ENCODE results near the gene CAPN7. TPM values are rescaled to one million over a fixed set of nuclear protein-coding genes. Genes with fewer than 3 reads are reported as not detected.

The CAPN7 gene
- total RNA-seq, 2 donors from 2014 or later: 45.1 to 46.7 TPM

DNA sequence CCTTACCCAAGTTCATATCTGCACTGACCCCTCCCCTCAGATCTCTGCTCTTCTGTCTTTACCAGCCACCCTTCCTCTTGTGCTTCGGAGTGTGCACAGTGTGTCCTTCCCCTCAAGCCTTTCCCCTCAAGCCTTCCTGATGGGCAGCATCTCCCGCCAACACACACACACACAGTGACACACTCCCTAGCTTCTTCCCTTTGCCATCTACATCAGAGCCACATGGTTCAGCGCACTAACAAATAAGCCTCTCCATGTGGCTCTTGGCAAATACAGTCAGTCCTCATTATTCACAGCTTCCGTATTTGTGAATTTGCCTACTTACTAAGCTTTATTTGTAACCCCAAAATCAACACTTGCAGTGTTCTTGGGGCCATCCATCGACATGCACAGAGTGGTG lies 88.9 kb downstream of the CAPN7 start:
- TF ChIP-seq POLR2A (IDR thresholded peaks at IDR 0.05) (no peak), POLR2AphosphoS5 (IDR thresholded peaks at IDR 0.05) (no peak)
- TF ChIP-seq, protein P1, sequence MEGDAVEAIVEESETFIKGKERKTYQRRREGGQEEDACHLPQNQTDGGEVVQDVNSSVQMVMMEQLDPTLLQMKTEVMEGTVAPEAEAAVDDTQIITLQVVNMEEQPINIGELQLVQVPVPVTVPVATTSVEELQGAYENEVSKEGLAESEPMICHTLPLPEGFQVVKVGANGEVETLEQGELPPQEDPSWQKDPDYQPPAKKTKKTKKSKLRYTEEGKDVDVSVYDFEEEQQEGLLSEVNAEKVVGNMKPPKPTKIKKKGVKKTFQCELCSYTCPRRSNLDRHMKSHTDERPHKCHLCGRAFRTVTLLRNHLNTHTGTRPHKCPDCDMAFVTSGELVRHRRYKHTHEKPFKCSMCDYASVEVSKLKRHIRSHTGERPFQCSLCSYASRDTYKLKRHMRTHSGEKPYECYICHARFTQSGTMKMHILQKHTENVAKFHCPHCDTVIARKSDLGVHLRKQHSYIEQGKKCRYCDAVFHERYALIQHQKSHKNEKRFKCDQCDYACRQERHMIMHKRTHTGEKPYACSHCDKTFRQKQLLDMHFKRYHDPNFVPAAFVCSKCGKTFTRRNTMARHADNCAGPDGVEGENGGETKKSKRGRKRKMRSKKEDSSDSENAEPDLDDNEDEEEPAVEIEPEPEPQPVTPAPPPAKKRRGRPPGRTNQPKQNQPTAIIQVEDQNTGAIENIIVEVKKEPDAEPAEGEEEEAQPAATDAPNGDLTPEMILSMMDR (IDR thresholded peaks at IDR 0.05): no peak
- WGBS: 87% methylated on average over 5 of the region's 5 CpGs
- no peaks in the 10 kb centered on the region for H3K9me3 ChIP-seq
- H3K4me1 ChIP-seq (replicated peaks): no peaks in the 10 kb centered on the region
- H3K27ac ChIP-seq: no peak overlapping the region
- H3K36me3 ChIP-seq: no peaks in the 10 kb centered on the region
- intact Hi-C loops (cut with DNase I): no loop called here
- H3K27me3 ChIP-seq (replicated peaks; ENCODE audit: insufficient read depth): no peaks in the 10 kb centered on the region
- DNase-seq (ENCODE audit: low spot score): no peak
- no peak overlapping the region for H3K4me3 ChIP-seq

DNA sequence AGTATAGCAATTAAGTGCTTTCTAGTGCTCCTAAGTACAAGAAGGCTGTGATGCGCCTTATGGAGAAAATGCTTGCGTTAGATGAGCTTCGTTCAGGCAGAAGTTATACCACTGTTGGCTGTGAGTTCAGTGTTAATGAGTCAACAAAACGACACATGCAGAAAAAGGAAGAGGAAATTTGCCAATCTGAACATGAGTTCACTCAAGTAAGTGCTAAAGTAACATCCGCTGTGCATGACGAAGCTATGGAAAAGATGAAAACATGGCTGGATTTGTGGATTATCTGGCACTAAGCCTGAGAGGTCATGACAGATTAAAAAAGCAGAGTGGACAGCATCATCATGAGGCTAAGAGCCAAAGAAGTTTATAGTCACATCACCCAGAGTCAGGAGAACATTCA lies 89.5 kb downstream of the CAPN7 start:
- no peak for TF ChIP-seq POLR2A (IDR thresholded peaks at IDR 0.05)
- TF ChIP-seq, protein P1 (IDR thresholded peaks at IDR 0.05): no peak
- no peak for TF ChIP-seq POLR2AphosphoS5 (IDR thresholded peaks at IDR 0.05)
- no peaks in the 10 kb centered on the region for H3K36me3 ChIP-seq
- no peak overlapping the region for H3K27ac ChIP-seq
- WGBS: 69% methylated on average over 6 of the region's 6 CpGs
- H3K4me1 ChIP-seq (replicated peaks): no peaks in the 10 kb centered on the region
- no peak for DNase-seq (ENCODE audit: low spot score)
- intact Hi-C loops (cut with DNase I): no loop called here
- H3K4me3 ChIP-seq: no peak overlapping the region
- H3K27me3 ChIP-seq (replicated peaks; ENCODE audit: insufficient read depth): no peaks in the 10 kb centered on the region
- H3K9me3 ChIP-seq: no peaks in the 10 kb centered on the region

DNA sequence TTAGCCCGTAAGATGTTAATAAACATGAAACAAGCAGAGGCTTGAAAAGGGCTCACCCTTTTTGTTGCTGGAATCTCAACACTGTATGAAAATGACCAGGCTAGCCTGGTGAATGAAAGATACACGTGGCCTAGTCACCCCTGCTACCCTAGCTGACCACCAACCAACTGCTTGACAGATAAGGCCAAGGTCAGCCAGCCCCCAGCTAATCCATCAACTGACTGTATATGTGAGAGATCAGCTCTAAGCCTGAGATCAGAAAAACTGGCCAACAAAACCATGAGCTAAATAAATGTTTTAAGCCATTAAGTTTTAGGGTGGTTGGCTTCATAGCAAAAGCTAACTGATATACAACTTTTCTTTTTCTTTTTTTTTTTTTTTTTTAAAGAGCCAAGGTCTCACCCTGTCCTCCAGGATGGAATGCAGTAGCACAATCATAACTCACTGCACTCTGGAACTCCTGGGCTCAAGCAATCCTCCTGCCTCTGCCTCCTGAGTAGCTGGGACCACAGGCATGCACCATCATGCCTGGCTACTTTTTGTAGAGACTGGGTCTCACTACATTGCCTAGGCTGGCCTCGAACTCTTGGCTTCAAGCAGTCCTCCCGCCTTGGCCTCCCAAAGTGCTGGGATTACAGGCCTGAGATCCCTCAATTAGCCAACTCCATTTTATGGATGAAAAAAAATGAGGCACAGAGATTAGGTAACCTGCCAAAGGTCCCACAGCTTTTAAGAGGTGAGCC lies 91.7 kb downstream of the CAPN7 start:
- Histone ChIP-seq H3K4me3 (no peak overlapping the region), H3K4me1 (replicated peaks) (no peaks in the 10 kb centered on the region), H3K36me3 (no peaks in the 10 kb centered on the region), H3K27ac (no peak overlapping the region), H3K9me3 (no peaks in the 10 kb centered on the region), H3K27me3 (replicated peaks; ENCODE audit: insufficient read depth) (no peaks in the 10 kb centered on the region)
- no peak for TF ChIP-seq POLR2AphosphoS5 (IDR thresholded peaks at IDR 0.05)
- no peak for TF ChIP-seq POLR2A (IDR thresholded peaks at IDR 0.05)
- TF ChIP-seq, protein P1 (IDR thresholded peaks at IDR 0.05): no peak
- WGBS: 53% methylated on average over 4 of the region's 4 CpGs
- intact Hi-C loops (cut with DNase I): no loop called here
- no peak for DNase-seq (ENCODE audit: low spot score)

DNA sequence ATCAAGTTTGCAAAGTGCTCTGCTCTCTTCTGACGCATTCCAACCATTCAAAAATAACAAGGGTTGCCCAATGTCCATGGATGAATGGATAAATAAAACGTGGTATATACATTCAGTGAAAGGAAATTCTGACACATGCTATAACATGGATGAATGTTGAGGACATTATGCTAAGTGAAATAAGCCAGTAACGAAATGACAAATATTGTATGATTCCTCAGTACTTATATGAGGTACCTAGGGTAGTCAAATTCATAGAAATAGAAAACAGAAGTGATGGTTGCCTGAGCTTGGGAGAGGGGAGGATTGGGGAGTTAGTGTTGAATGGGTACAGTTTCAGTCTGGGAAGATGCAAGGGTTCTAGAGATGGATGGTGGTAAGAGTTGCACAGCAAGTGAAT lies 92.5 kb downstream of the CAPN7 start:
- Histone ChIP-seq H3K4me3 (no peak overlapping the region), H3K9me3 (no peaks in the 10 kb centered on the region), H3K27ac (no peak overlapping the region), H3K27me3 (replicated peaks; ENCODE audit: insufficient read depth) (no peaks in the 10 kb centered on the region), H3K36me3 (no peaks in the 10 kb centered on the region), H3K4me1 (replicated peaks) (no peaks in the 10 kb centered on the region)
- TF ChIP-seq POLR2A (IDR thresholded peaks at IDR 0.05) (no peak), POLR2AphosphoS5 (IDR thresholded peaks at IDR 0.05) (no peak)
- TF ChIP-seq, protein P1 (IDR thresholded peaks at IDR 0.05): no peak
- DNase-seq (ENCODE audit: low spot score): no peak
- intact Hi-C loops (cut with DNase I): no loop called here
- 89% methylated on average over 3 of the region's 3 CpGs for WGBS

DNA sequence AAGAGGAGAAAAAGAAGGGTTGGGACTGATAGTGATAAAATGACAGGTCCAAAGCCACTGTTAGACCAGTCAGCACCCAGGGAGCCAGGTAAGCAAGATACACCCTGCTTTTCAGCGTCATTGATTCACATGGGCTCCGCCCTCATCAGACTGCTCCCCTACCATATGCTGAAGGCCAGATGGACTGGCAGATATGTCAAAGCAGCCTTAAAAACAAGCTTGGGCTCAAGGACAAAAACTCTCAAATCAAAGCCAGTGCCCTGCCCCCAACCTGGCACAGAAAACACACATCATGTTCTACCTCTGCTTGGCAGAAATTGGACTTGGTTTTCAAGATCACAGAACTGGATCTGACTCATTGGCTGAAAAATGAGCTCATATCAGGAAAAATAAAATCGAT lies 93.0 kb downstream of the CAPN7 start:
- Histone ChIP-seq H3K27me3 (replicated peaks; ENCODE audit: insufficient read depth) (no peaks in the 10 kb centered on the region), H3K27ac (no peak overlapping the region), H3K4me3 (no peak overlapping the region), H3K4me1 (replicated peaks) (no peaks in the 10 kb centered on the region), H3K9me3 (no peaks in the 10 kb centered on the region), H3K36me3 (no peaks in the 10 kb centered on the region)
- intact Hi-C loops (cut with DNase I): no loop called here
- TF ChIP-seq POLR2AphosphoS5 (IDR thresholded peaks at IDR 0.05) (no peak), POLR2A (IDR thresholded peaks at IDR 0.05) (no peak)
- TF ChIP-seq, protein P1 (IDR thresholded peaks at IDR 0.05): no peak
- WGBS: 78% methylated on average over 3 of the region's 3 CpGs
- DNase-seq (ENCODE audit: low spot score): no peak
